DND-41 (cell line): ENCODE results near the gene MRPL24.

ENCODE experiments used
- ATAC-seq: fragments of 200-7000 bp; cut with Tn5 transposase; 3 replicates; pipeline ENCODE4 v1.9.1; 2021; ENCODE audit warnings: low read depth; ENCODE audit not compliant: insufficient read depth
- DNase-seq: peaks from one replicate; pipeline ENCODE4 v3.0.0-alpha.2; 2020
- H2AFZ ChIP-seq: 2 replicates; pipeline ENCODE4 v1.6.0; 2012; ENCODE audit warnings: low read depth, low read length
- H3K27ac ChIP-seq: 2 replicates; pipeline ENCODE4 v1.5.1; 2012; ENCODE audit warnings: low read length, inconsistent platforms
- H3K27me3 ChIP-seq: fragments of 200-600 bp; sonication (generic); 2 replicates; pipeline ENCODE4 v1.6.0; 2012; ENCODE audit warnings: low read length, mild to moderate bottlenecking, inconsistent platforms; ENCODE audit not compliant: insufficient read depth, poor library complexity
- H3K36me3 ChIP-seq: 2 replicates; pipeline ENCODE4 v1.5.1; 2012; ENCODE audit warnings: low read length, inconsistent platforms; ENCODE audit not compliant: insufficient read depth
- H3K4me1 ChIP-seq: 2 replicates; pipeline ENCODE4 v1.5.1; 2012; ENCODE audit warnings: mild to moderate bottlenecking, low read length; ENCODE audit not compliant: insufficient read depth
- H3K4me2 ChIP-seq: 2 replicates; pipeline ENCODE4 v1.6.0; 2012; ENCODE audit warnings: mild to moderate bottlenecking, moderate library complexity, low read length, inconsistent platforms; ENCODE audit not compliant: insufficient read depth
- H3K4me3 ChIP-seq, 2 experiments: fragments of 200-600 bp in 1 of 2; shearing (Covaris generic) in 1 of 2; 2 replicates each; pipeline ENCODE4 v1.5.1; 2012 to 2016; ENCODE audit warnings: inconsistent platforms in 2 of 2, low read length in 2 of 2, mild to moderate bottlenecking in 2 of 2, low read depth in 1 of 2, moderate library complexity in 1 of 2
- H3K79me2 ChIP-seq: 2 replicates; pipeline ENCODE4 v1.6.0; 2012; ENCODE audit warnings: low read length, inconsistent platforms; ENCODE audit not compliant: insufficient read depth
- H3K9ac ChIP-seq: 2 replicates; pipeline ENCODE4 v1.6.0; 2012; ENCODE audit warnings: low read depth, mild to moderate bottlenecking, inconsistent platforms, low read length, moderate library complexity
- H3K9me3 ChIP-seq: 2 replicates; pipeline ENCODE4 v1.5.1; 2012; ENCODE audit warnings: low read length, moderate library complexity, mild to moderate bottlenecking, inconsistent platforms; ENCODE audit not compliant: insufficient read depth, severe bottlenecking
- H4K20me1 ChIP-seq: 2 replicates; pipeline ENCODE4 v1.6.0; 2012; ENCODE audit warnings: low read length; ENCODE audit not compliant: insufficient read depth
- CTCF ChIP-seq: IDR thresholded peaks from 2 replicates; pipeline ENCODE4 v1.5.1; 2012; ENCODE audit warnings: borderline replicate concordance, low read length, moderate library complexity, mild to moderate bottlenecking; ENCODE audit not compliant: poor library complexity, severe bottlenecking; ENCODE audit errors: extremely low read depth
- EZH2 ChIP-seq: IDR thresholded peaks from 3 replicates; pipeline ENCODE4 v1.6.1; 2012; ENCODE audit warnings: borderline replicate concordance, low read depth, mild to moderate bottlenecking, moderate library complexity, low read length, inconsistent platforms; ENCODE audit not compliant: severe bottlenecking

The MRPL24 gene

DNA sequence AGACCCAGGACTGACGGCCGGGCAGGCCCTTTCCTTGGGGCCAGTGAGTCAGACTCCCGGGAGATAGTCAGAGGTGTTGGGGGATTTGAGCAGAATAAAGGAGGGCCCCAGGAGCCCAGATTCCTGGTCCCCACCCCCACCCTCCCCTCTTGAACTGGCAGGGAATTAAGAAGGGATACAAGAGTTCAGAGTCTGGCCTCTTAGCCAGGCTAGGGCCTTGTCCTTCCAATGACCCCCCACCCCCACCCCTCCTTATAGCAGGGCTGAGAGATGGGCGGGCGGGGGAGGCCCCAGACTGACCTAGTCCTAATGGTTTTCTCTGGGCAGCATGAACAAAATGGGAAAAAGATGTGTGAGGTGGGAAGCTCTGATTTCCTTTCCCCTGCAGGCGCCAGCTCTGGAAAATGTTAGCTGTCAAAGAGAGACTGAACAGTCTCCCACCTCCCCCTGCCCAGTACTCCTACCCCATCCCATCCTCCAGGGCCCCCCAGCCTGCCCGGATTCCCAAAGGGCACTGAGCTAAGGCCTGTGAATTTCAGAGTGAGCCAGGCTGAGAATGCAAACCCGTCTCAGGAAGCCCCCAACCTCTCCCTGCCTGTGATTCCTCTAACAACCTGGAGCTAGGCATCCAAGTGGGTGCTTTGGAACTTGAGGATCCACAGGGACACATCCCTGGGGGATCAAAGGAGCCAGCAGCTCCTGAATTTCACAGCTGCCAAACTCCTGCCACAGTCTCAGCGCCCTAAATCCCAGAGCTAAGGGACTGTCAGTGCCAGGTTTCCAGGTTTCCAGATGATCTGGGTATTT lies 29.7 kb downstream of the MRPL24 start:
- no peak for ATAC-seq
- no peak overlapping the region for H2AFZ ChIP-seq
- no peak overlapping the region for H3K9ac ChIP-seq
- no peaks in the 10 kb centered on the region for H3K79me2 ChIP-seq
- H3K27ac ChIP-seq: no peak overlapping the region
- no peak overlapping the region for H3K4me2 ChIP-seq
- H3K27me3 ChIP-seq: peaks cover 10% of the 10 kb centered on the region
- H3K4me1 ChIP-seq: peaks cover 9% of the 10 kb centered on the region
- H3K9me3 ChIP-seq: no peaks in the 10 kb centered on the region
- peaks cover 5% of the 10 kb centered on the region for H4K20me1 ChIP-seq
- no peak for DNase-seq
- TF ChIP-seq CTCF (no peak), EZH2 (no peak)
- no peak overlapping the region for H3K4me3 ChIP-seq
- H3K36me3 ChIP-seq: no peaks in the 10 kb centered on the region

- peaks cover 5% of the 10 kb centered on the region for H4K20me1 ChIP-seq
- no peaks in the 10 kb centered on the region for H3K79me2 ChIP-seq
- H3K27me3 ChIP-seq: peaks cover 13% of the 10 kb centered on the region
- no peaks in the 10 kb centered on the region for H3K9me3 ChIP-seq
- TF ChIP-seq CTCF: no peak
- TF ChIP-seq EZH2: no peak
- H3K36me3 ChIP-seq: no peaks in the 10 kb centered on the region
- ATAC-seq (no peak), DNase-seq (no peak)
- H3K4me3 ChIP-seq: no peak overlapping the region
- no peak overlapping the region for H3K27ac ChIP-seq
- H3K9ac ChIP-seq: no peak overlapping the region
- peaks cover 22% of the 10 kb centered on the region for H3K4me1 ChIP-seq
- H3K4me2 ChIP-seq: no peak overlapping the region
- H2AFZ ChIP-seq: no peak overlapping the region
Observed at GRCh38 chr1:156709757-156710489, 31.0 kb downstream of the MRPL24 start.

GRCh38 chr1:156709031-156709430 lies 31.9 kb downstream of the MRPL24 start:
- Histone ChIP-seq H3K9me3 (no peaks in the 10 kb centered on the region), H3K4me1 (peaks cover 24% of the 10 kb centered on the region), H3K9ac (no peak overlapping the region), H3K27ac (no peak overlapping the region), H3K27me3 (peaks cover 17% of the 10 kb centered on the region), H3K4me2 (no peak overlapping the region), H3K79me2 (no peaks in the 10 kb centered on the region), H3K4me3 (no peak overlapping the region), H2AFZ (no peak overlapping the region), H4K20me1 (peaks cover 8% of the 10 kb centered on the region), H3K36me3 (no peaks in the 10 kb centered on the region)
- no peak for TF ChIP-seq EZH2
- TF ChIP-seq CTCF: no peak
- DNase-seq (no peak), ATAC-seq (no peak)
